SKM-1 treated with dmso at 0.1 percent for 144 hours (cell line): Measurements from ENCODE around the gene LIPN.

ENCODE experiments used
- DNase-seq: peaks from one replicate; lab custom pipeline; 2025; ENCODE audit not compliant: unreplicated experiment; lab: John Stamatoyannopoulos, UW

The LIPN gene

DNA sequence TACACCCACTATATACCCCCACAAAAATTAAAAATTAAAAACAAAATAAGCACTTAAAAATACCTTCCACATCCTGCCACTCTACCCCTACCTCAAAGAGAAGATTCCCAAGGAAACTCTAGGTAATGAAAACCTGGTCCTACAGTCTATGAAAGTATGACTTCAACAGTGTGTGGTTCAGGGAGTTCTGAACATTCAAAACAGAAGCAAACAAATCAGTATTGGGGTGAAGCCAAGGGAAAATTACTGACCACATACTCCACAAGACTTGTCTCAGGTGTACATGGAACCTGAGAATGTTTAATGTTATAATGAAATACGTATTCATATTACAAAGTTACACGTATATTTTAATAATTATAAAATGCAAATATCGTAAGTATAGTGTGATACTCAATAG, 22.4 kb downstream of the LIPN start:
- DNase-seq, result no peak

- DNase-seq, result no peak
Observed at GRCh38 chr10:88783724-88784123, 23.9 kb downstream of the LIPN start.

DNA sequence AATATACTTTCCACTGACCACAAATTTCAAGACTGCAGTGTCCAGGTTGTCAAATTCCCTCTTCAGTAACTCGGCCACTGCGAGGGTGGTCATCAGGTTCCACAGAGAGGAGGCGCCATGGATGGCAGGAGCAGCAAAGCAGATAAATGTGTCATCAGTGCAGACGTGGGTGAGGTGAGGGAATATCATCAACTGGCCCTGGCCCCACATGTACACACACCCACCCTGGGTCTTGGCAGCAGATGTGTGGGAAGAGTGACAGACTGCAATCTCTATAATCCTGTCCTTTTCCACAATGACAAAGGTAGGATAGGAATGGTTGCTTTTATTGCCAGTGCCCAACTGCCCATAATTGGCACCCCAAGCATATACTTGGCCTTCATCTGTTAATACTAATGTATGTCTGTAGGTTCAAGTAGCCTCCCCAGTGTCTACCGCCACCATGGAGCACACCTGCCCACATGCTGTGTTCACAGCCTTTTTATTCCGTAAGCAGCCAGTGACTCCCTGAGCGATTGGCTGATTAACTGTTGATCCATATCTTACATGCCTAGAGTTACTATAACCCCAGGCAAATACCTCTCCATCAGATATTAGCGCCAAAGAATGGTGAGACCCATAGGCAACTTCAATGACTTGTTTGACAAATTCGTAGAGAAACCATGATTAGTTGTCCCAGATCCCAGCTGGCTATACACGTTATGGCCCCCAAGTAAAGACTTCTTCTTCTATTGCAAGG, 26.4 kb downstream of the LIPN start:
- no peak for DNase-seq

- DNase-seq, result no peak
Observed at GRCh38 chr10:88787463-88787862, 27.6 kb downstream of the LIPN start.

GRCh38 chr10:88788924-88789323, 29.1 kb downstream of the LIPN start:
- no peak for DNase-seq

GRCh38 chr10:88791924-88792323, 32.1 kb downstream of the LIPN start:
- peak; percentile 20 for DNase-seq

GRCh38 chr10:88792661-88793060, 32.8 kb downstream of the LIPN start:
- peak; percentile 92 for DNase-seq

GRCh38 chr10:88793712-88794299, 34.0 kb downstream of the LIPN start:
- no peak for DNase-seq

DNA sequence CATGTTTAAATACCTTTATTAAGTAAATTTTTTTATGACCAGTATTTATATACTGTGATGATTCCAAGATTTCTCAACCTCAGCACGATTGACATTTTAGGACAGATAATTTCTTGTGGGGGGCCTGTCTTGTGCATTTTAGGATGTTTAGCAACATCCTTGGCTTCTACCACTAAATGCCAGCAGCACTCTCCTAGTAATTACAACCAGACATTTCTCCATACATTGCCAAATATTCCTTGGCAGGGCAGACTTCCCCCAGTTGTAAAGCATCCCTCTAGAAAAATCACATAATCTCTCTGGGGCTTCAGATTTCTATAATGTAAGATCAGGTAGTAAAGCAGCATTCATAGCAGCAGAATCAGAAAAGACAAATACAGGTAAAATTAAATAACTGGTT, 34.9 kb downstream of the LIPN start:
- DNase-seq, result no peak

DNA sequence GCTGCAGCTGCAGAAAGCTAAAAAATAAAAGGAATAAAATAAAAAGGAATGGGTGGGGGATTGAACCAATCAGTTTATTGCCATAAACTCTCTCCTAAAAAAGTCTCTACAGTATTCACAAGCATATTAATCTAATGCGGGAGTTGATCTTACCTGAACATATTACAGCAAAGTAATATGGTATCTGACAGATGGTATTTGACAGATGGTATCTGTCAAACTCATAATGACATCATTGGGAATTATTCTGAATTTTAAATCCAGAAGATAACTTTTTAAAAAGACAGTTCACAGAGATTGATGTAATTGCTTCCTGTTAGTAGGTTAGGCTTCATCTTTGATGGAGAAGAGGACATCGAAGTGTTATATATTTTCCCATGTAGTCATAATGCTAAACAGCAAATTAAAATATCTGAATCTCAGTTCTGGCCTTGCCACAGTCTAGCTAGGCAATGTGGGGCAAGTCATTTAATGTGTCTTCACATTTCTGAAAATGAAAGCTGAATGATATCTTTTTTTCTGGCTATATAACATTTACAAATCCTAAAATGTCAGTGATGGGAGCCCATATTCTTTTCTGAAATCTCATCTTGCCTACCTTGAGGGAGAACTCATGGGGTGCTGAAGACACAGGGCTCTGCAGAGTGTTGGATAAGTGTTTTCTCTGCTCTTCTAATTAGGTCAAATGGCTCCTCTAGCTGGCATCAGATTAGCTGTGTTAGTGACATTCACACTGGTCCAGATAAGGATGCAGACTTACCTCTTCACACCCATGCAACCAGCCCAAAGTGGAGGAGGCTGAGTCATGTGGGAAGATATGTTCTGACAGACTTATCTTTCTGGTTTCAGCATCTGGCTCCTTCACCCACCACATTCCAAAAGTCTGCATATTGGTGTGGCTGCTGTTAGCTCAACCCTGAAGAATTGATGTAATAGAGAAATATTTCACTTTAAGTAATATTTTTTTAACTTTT, 40.6 kb downstream of the LIPN start:
- DNase-seq, result no peak

- DNase-seq, result no peak
Observed at GRCh38 chr10:88802523-88803285, 42.9 kb downstream of the LIPN start, which contains the start of gene LIPM. Gene LIPM, plus strand, starts transcription at chr10:88802730. Its CDS starts 167 bp downstream, at chr10:88802897.

DNA sequence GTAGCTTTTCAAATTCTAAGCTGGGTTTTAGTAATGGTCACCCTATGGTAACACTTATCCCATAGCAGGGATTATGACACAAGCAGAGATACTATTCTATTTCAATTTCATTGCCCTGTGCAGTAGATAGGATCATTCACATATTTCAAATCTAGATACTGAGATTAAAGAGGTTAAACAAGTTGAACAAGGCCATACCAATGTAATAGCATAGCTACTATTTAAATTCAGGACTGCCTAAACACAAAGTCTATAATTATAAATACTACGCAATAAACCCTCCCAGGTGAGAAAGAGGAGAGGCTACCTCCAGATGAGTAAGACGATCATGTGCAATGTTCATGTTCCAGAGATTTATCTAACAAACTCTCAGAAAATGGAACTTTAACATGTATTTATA, 43.8 kb downstream of the LIPN start:
- no peak for DNase-seq

DNA sequence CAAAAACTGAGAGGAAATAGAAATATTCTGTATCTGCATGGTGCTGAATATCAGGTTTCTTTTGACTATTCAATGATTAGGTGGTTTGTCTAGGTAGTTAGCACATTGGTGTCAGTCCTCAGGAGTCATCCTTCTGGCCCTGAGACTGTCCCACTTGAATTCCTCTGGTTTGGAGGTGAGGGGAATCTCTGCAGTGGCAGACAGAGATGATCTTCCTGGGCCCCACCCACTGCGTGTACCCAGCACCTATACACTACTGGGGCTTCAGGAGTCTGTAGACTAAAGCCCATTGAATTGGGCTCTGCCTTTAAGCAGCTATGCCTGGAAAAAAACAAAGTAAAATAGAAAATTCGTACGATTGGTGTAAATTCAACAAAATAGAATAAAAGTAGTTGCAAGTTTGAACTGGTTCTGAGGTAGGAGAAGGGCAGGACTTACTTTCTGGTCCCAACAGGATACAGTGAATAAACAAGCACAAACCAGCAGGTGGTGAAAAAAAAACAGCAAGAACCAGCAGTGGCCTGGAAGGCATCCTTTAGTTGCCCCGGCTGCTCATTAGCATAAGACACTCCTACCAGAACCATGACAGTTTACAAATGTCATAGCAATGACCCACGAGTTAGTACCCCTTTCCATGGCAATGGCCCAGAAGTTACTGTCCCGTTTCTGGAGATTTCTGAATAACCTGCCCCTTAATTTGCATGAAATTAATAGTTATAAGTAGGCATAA, 44.4 kb downstream of the LIPN start:
- DNase-seq, result no peak

DNA sequence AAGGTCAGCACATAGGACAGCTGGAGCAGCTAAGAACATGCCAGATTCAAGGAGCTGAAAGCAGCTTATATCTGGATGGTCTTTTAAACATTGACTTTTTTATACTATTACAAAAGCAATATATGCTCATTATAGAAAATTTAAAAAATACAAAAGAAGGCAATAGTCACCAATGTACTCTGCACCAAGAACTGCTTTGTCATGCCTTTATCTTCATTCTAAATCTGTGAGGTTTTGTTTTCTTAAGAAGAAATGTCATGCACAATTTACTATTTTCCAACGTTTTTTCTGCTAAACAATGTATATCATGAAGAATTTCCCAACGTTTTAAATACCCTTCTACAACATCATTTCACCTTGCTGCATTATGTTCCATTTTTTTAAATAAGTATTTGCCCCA, 45.5 kb downstream of the LIPN start:
- DNase-seq, result no peak

DNA sequence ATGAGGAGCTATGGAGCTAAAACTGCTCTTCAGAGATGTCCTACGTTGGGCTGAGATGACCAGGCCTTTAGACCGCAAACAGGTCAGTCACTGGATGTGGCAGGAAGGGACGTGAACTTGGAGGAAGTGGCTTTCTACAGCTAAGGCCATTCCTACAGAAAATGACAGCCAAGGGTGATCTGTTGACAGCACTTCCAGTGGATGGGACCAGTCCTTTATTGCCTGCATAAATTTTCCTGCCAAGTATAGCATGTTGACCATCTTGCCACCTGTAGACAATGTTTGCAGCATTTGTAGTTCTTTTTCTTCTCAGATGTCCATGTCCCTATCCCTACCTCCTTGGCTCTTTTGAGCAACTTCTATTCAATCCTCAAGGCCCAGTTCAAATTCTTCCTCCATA, 46.1 kb downstream of the LIPN start:
- DNase-seq, result no peak

GRCh38 chr10:88809621-88810020, 49.8 kb downstream of the LIPN start:
- DNase-seq, result no peak

GRCh38 chr10:88810196-88810961, 50.6 kb downstream of the LIPN start:
- DNase-seq, result peak; percentile 26

DNA sequence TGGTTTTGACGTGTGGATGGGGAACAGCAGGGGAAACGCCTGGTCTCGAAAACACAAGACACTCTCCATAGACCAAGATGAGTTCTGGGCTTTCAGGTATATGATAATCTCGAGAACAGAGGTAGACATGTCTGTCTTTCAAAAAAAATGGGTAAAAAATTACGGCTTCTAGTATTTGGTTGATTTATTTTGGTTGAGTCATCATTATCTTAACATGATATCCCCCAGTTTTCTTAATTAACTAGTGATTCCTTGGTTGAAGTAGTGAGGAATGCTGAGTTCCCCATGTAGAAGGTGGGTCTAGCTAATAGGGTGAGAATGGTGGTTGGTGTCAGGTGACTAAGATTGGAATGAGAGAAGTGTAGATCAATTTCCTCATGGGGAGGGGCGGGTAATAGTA, 53.4 kb downstream of the LIPN start:
- no peak for DNase-seq

- DNase-seq, result no peak
Observed at GRCh38 chr10:88819290-88819689, 59.5 kb downstream of the LIPN start.
